AG09309 (cell line): Measurements from ENCODE around the gene TAF6.

Experiments used
- DNase-seq: peaks from one replicate; pipeline ENCODE4 v3.0.0-alpha.2; 2010; ENCODE audit warnings: low read depth
- H3K4me3 ChIP-seq: 2 replicates; pipeline ENCODE4 v1.5.1; 2011; ENCODE audit warnings: mild to moderate bottlenecking, low read depth, low read length, moderate library complexity; ENCODE audit not compliant: control insufficient read depth
- TF ChIP-seq, protein P1 (sequence below): IDR thresholded peaks from 2 replicates; pipeline ENCODE4 v1.5.1; 2011; ENCODE audit warnings: mild to moderate bottlenecking, low read depth, low read length, inconsistent platforms; ENCODE audit not compliant: insufficient read depth, control insufficient read depth; ENCODE audit errors: missing control alignments

TAF6 gene

DNA sequence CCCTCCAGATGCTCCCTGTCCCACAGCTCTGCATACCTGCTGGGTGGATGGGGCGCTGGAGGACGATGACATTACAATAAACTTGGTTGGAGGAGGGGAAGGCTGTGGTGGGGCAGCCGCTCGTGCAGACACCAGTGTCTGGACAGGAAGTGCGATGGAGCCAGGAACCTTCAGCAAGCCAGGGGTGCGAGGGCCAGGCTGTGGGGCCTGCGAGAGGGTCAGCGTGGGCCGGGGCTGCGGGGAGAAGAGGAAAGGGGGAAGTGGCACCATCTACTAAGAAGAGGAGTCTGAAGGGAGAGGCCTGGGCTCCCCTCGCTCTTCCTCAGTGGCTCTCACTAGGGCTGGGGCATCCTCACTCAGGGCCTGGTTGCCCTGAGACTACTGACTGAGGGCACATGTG is 11.3 kb downstream of the TAF6 start:
- DNase-seq, result no peak
- no peak overlapping the region for H3K4me3 ChIP-seq
- TF ChIP-seq, protein P1, sequence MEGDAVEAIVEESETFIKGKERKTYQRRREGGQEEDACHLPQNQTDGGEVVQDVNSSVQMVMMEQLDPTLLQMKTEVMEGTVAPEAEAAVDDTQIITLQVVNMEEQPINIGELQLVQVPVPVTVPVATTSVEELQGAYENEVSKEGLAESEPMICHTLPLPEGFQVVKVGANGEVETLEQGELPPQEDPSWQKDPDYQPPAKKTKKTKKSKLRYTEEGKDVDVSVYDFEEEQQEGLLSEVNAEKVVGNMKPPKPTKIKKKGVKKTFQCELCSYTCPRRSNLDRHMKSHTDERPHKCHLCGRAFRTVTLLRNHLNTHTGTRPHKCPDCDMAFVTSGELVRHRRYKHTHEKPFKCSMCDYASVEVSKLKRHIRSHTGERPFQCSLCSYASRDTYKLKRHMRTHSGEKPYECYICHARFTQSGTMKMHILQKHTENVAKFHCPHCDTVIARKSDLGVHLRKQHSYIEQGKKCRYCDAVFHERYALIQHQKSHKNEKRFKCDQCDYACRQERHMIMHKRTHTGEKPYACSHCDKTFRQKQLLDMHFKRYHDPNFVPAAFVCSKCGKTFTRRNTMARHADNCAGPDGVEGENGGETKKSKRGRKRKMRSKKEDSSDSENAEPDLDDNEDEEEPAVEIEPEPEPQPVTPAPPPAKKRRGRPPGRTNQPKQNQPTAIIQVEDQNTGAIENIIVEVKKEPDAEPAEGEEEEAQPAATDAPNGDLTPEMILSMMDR, result no peak

DNA sequence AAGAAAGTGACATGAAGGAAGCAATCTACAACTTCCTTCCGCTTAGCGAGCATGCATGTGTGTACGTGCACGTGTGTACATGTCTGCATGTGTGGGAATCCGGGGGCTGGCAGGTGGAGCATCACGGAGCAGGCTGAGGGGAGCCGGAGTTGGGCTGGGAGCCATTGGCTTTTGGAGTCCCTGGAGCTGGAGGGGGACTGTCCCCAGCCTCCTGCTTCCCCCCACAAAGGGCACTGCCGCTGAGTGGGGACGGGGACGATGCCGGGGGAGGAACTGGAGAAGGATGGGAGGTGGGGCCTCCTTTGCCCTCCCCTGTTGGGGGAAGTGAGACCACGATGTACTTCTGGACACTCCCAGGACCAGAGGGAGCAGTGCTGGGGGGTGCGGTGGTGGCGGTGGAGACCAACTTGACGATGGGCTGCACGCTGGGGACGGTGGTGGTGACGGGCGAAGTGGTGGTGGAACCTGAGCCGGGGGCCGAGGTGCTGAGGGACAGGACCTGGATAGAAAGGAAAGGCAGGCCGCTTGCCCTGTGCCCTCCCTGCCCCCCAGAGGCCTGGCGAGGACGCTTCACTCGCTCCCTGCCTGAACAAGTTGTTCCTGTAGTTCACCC is 11.9 kb downstream of the TAF6 start:
- DNase-seq, result no peak
- TF ChIP-seq, protein P1, result no peak

DNA sequence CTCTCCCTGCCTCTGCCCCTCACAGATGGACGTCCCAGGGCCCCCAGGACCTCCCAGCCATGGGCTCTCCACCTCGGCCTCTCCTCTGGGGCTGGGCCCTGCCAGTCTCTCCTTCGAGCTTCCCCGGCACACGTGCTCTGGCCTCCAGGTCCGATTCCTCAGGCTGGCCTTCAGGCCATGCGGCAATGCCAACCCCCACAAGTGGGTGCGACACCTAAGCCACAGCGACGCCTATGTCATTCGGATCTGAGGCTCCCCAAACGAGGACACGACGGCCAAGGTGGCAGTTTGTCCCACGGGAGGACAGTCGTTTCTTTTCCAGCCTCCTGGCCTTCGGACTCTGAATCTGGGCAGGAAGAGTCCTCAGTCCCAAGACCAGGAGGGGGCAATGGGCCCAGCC is 12.5 kb downstream of the TAF6 start:
- TF ChIP-seq, protein P1, result no peak
- DNase-seq, result no peak

More for the DNA sequence above, 11.9 kb downstream of the TAF6 start:
- no peak overlapping the region for H3K4me3 ChIP-seq

DNA sequence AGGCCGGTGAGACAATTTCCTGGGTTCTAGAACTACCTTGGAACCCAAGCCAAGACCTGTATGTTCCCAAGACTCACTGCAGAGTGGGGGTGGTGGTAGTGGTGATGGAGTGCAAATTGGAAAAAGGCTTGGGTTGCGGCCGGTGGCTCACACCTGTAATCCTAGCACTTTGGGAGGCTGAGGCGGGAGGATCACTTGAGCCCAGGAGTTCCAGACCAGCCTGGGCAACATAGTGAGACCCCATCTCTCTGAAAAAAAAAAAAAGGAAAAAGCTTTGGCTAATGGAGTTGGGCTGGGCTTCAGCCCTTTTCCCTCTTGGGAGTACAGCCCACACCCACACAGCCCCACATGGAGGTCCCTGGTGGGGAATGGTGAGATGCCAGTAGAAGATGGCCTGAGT is 13.6 kb downstream of the TAF6 start:
- no peak overlapping the region for H3K4me3 ChIP-seq
- TF ChIP-seq, protein P1, result no peak
- DNase-seq, result no peak

More for the DNA sequence above, 12.5 kb downstream of the TAF6 start:
- H3K4me3 ChIP-seq, result no peak overlapping the region

DNA sequence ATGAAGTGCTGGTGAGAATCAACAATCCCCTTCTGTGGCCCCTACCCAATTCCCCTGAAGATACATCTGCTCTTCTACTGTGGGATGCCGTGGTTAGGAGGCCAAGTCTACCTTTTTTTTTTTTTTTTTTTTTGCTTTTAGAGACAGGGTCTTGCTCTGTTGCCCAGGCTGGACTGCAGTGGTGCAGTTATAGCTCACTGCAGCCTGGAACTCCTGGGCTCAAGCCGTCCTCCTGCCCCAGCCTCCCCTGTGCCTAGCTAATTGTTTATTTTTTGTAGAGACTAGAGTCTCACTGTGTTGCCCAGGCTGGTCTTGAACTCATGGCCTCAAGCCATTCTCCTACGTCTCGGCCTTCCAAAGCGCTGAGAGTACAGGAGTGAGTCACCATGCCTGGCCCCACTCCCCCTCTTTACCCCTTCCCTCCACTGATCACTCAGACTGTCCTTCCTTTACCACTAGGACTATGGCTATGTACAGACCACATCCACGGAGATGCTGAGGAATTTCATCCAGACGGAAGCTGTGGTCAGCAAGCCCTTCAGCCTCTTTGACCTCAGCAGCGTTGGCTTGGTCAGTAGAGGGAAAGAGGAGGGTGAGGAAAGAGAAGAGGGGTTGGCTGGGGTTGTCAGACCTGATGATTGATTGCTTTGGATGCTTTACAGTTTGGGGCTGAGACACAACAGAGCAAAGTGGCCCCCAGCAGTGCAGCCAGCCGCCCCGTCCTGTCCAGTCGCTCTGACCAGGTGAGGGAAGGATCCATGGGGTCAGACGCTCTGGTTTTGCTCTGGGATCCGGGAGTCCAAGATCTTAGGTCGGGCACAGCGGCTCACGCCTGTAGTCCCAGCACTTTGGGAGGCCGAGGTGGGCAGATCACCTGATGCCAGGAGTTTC is 16.0 kb downstream of the TAF6 start:
- TF ChIP-seq, protein P1, result no peak
- DNase-seq, result peak; percentile 55
- no peak overlapping the region for H3K4me3 ChIP-seq

DNA sequence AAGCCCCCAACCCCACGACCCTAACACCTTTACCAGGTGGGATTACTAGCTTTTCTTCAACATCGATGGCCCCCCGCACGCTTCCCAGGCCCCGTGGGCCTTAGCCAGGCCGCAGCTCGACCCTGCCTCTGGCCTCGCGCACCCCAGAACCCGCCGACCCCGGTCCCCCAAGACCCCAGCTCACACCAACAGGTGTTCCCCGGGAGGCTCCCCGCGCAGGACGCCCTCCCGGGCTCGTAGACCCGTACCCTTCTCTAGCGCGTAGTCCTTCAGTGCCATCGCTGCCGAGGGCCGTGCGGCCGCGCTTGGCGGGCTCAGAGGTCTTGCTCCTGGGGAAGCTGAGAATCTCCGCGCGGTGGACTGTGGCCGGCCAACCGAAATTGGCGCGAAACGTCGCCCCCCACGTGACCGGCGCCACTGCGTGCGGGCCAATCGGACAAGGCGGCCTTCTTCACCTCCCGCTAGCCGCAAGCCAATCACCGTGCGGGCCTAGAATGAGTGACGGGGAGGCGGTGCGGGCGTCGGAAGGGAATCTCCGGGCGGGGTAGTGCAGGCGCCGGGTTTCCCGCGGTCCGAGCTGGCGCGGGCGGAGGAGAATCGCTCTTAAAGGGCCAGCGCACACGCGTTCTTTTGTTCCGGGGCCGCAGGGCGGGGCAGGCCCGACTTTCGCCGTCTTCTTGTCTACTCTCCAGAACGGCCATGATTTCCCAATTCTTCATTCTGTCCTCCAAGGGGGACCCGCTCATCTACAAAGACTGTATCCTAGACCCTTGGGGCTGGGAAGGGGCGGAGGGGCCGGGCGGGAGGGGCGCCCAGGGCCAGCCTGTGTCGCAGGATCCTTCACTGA is 17.9 kb downstream of the TAF6 start, which contains the start of the genes AP4M1 and MCM7:
AP4M1 (plus strand) TSS at position 628 of the 847 bp plus-strand sequence; CDS start at position 700, 72 bp downstream.
MCM7 (minus strand) TSS at position 382 of the 847 bp plus-strand sequence; CDS start at position 279, 103 bp downstream.
- H3K4me3 ChIP-seq, result peak within 1 kb of the TSS; percentile 93
- TF ChIP-seq, protein P1, result no peak
- peak; percentile 94 for DNase-seq
